Measurements from ENCODE around the gene ACSL1.

ACSL1 gene

DNA sequence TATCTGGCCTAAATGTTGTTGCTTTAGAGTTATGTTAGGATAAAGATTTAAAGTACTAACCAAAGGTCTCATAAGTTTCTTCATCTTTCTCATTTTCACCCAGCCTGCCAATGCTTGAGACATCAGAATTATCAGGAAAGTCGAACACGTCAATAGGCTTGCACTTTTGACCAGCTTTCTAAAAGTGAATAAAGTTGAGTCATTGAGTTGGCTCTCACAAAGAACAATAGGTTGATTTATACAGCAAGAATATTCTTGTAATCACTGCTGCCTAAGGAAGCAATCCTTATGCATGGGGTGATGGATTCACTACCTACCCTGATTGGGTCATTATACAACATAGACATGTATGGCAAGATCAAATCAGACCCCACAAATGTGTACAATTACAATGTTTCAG is 96.9 kb downstream of the ACSL1 start:
- ChIA-PET CTCF (no interaction called here), POLR2A (ENCODE audit: low non-redundant PET) (no interaction called here)
- DNase-seq (ENCODE audit: low spot score) = no peak
- no peak overlapping the region for H3K27ac ChIP-seq
- TF ChIP-seq, protein P1, sequence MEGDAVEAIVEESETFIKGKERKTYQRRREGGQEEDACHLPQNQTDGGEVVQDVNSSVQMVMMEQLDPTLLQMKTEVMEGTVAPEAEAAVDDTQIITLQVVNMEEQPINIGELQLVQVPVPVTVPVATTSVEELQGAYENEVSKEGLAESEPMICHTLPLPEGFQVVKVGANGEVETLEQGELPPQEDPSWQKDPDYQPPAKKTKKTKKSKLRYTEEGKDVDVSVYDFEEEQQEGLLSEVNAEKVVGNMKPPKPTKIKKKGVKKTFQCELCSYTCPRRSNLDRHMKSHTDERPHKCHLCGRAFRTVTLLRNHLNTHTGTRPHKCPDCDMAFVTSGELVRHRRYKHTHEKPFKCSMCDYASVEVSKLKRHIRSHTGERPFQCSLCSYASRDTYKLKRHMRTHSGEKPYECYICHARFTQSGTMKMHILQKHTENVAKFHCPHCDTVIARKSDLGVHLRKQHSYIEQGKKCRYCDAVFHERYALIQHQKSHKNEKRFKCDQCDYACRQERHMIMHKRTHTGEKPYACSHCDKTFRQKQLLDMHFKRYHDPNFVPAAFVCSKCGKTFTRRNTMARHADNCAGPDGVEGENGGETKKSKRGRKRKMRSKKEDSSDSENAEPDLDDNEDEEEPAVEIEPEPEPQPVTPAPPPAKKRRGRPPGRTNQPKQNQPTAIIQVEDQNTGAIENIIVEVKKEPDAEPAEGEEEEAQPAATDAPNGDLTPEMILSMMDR (conservative IDR thresholded peaks at IDR 0.05; ENCODE audit: low read depth) = no peak

DNA sequence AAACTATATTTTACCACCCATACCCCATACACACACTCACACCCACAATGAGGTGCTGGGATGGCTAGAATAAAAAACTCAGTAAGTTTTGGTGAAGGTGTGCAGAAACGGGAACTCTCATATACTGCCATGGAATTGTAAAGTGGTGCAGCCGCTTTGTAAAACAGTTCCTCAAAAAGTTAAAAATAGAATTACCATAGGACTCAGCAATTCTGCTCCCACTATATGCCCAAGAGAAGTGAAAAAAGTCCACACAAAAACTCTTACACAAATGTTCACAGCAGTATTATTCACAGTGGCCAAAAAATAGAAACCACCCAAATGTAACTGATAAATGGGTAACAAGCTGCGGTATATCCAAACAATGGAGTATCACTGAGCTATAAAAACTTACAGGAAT is 98.3 kb downstream of the ACSL1 start:
- CTCF ChIA-PET = no interaction called here
- H3K27ac ChIP-seq = no peak overlapping the region
- TF ChIP-seq, protein P1 (conservative IDR thresholded peaks at IDR 0.05; ENCODE audit: low read depth) = no peak
- POLR2A ChIA-PET (ENCODE audit: low non-redundant PET) = interaction anchor here (0.7 kb wide), 1 partner anchor 270 kb away, joined by 3 read pairs; no protein-coding TSS in a partner anchor
- no peak for DNase-seq (ENCODE audit: low spot score)

DNA sequence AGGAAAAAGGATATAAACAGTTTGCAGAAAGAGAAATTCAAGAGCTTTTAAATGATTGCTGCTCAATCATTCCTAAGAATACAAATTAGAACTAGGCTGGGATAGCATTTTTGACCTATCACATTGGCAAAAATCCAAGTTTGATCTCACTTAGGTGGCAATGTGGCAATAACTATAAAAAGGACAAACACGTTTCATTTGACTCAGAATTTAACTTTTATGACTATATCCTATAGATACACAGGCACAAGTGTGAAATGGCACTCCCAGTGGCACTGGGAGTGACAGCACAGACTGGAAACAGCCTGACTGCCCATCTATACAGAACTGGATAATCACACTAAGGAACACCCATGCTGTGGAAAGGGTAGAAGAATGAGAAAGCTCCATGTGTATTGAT is 103.0 kb downstream of the ACSL1 start:
- POLR2A ChIA-PET (ENCODE audit: low non-redundant PET) = no interaction called here
- CTCF ChIA-PET = no interaction called here
- no peak overlapping the region for H3K27ac ChIP-seq
- no peak for DNase-seq (ENCODE audit: low spot score)
- TF ChIP-seq, protein P1 (conservative IDR thresholded peaks at IDR 0.05; ENCODE audit: low read depth) = 0 out of 2 replicates have a peak, but pooled peaks have one; percentile 5

DNA sequence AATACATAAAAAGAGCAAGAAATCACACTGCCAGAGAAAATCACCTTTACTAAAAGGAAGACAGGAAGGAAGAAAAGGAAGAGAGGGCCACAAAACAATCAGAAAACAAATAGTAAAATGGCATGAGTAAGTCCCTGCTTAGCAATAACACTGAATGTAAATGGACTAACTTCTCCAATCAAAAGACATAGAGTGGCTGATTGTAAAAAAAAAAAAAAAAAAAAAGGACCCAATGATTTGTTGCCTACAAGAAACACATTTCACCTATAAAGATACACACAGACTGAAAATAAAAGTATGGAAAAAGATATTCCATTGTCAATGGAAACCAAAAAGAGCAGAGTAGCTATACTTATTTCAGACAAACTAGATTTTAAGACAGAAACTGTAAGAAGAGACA is 104.5 kb downstream of the ACSL1 start:
- TF ChIP-seq, protein P1 (conservative IDR thresholded peaks at IDR 0.05; ENCODE audit: low read depth) = no peak
- CTCF ChIA-PET = no interaction called here
- H3K27ac ChIP-seq = no peak overlapping the region
- POLR2A ChIA-PET (ENCODE audit: low non-redundant PET) = no interaction called here
- no peak for DNase-seq (ENCODE audit: low spot score)

DNA sequence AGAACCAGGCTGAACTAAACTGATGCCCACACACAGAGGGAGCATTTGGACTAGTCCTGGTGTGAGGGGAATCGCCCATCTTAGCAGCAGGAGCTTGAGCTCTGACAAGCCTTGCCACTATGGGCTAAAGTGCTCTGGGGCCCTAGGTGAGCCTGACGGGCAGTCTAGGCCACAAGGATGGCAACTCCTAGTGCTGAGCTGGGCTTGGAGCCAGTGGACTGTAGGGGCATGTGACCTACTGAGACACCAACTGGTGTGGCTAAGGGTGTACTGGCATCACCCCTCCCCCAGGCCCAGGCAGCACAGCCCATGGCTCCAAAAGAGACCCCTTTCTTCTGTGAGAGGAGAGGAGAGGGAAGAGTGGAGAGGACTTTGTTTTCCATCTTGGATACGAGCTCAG is 106.4 kb downstream of the ACSL1 start:
- no peak for DNase-seq (ENCODE audit: low spot score)
- H3K27ac ChIP-seq = no peak overlapping the region
- TF ChIP-seq, protein P1 (conservative IDR thresholded peaks at IDR 0.05; ENCODE audit: low read depth) = no peak
- POLR2A ChIA-PET (ENCODE audit: low non-redundant PET) = no interaction called here
- CTCF ChIA-PET = no interaction called here

DNA sequence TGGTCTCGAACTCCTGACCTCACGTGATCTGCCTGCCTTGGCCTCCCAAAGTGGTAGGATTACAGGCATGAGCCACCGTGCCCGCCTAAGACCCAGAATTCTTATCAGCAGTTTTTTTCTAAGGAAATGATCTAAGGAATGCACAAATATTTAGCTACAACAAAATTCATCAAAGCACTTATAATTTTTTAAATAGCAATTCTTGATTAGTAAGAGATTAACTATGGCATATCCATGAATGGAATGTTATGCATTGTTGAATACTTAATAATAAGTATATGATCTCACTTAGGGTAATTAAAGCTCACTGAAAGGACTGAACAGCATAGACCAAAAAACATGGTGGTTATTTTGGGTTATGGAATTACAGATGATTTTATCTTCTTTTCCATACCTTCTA is 110.2 kb downstream of the ACSL1 start:
- CTCF ChIA-PET = no interaction called here
- no peak for DNase-seq (ENCODE audit: low spot score)
- no peak overlapping the region for H3K27ac ChIP-seq
- POLR2A ChIA-PET (ENCODE audit: low non-redundant PET) = no interaction called here
- TF ChIP-seq, protein P1 (conservative IDR thresholded peaks at IDR 0.05; ENCODE audit: low read depth) = no peak

DNA sequence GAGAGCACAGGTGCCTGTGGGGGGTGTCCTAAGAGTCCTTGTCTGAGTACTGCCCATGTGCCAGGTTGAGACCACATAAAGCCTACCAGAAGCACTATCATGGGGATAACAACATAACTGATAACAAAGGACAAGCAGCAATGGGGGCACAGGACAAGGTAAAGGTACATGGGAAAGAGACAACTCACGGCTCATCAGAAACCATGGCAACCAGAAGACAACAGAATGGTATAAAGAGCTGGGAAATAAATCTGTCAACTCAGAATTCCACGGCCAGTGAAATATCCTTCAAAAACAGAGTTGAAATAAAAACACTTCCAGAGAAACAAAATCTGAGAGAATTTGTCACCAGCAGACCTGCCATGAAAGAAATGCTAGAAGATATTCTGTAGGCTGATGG is 111.9 kb downstream of the ACSL1 start:
- no peak for DNase-seq (ENCODE audit: low spot score)
- ChIA-PET POLR2A (ENCODE audit: low non-redundant PET) (no interaction called here), CTCF (no interaction called here)
- TF ChIP-seq, protein P1 (conservative IDR thresholded peaks at IDR 0.05; ENCODE audit: low read depth) = no peak
- no peak overlapping the region for H3K27ac ChIP-seq
